SK-N-SH (cell line): ENCODE measurements around the gene CEBPZ. TPM values are rescaled to one million over a fixed set of nuclear protein-coding genes. Genes with fewer than 3 reads are reported as not detected.

Experiments
- CTCF ChIA-PET: fragments of 300-600, 350-600 bp; formaldehyde crosslinking; extraction: SDS; loops from one replicate; lab custom pipeline; 2021; lab: Yijun Ruan, JAX
- POLR2A ChIA-PET: fragments of 350-600 bp; sonication (Branson Sonifier 250); formaldehyde crosslinking; extraction: SDS; loops from one replicate; lab custom pipeline; 2020; ENCODE audit warnings: antibody characterized with exemption, inconsistent platforms; lab: Yijun Ruan, JAX
- DNase-seq: peaks from one replicate; pipeline ENCODE4 v3.0.0; 2012
- H2AFZ ChIP-seq: fragments of 200-600 bp; sonication (generic); 2 replicates; pipeline ENCODE4 v1.8.1; 2016; ENCODE audit warnings: antibody characterized with exemption, mild to moderate bottlenecking, low read depth
- H3F3A ChIP-seq: fragments of 200-600 bp; sonication (generic); replicated peaks from 2 replicates; pipeline ENCODE3; 2016; ENCODE audit warnings: antibody characterized with exemption, mild to moderate bottlenecking; ENCODE audit not compliant: insufficient read depth
- H3K27ac ChIP-seq, 2 experiments: fragments of 200-500 bp in 1 of 2; fragments of 200-600 bp in 1 of 2; sonication (Bioruptor generic) in 1 of 2; sonication (generic), shearing (Covaris generic) in 1 of 2; 2 replicates each; pipeline versions ENCODE4 v1.5.1 to v1.6.1; 2014 to 2016; ENCODE audit warnings: low read depth in 2 of 2, inconsistent platforms in 1 of 2, low read length in 1 of 2, mild to moderate bottlenecking in 1 of 2, mixed read lengths in 1 of 2
- H3K27me3 ChIP-seq: fragments of 200-600 bp; sonication (generic), shearing (Covaris generic); 2 replicates; pipeline ENCODE4 v1.6.1; 2016; ENCODE audit warnings: mixed run types; ENCODE audit not compliant: insufficient read depth
- H3K36me3 ChIP-seq, 2 experiments: fragments of 200-500 bp in 1 of 2; fragments of 200-600 bp in 1 of 2; sonication (Bioruptor generic) in 1 of 2; sonication (generic) in 1 of 2; replicated peaks in 1 of 2; 2 replicates each; pipeline versions ENCODE3 to v1.5.1; 2014 to 2016; ENCODE audit warnings: low read length in 1 of 2, mild to moderate bottlenecking in 1 of 2; ENCODE audit not compliant: insufficient read depth in 2 of 2, control insufficient read depth in 1 of 2
- H3K4me1 ChIP-seq, 2 experiments: fragments of 200-500 bp in 1 of 2; fragments of 200-600 bp in 1 of 2; sonication (Bioruptor generic) in 1 of 2; sonication (generic), shearing (Covaris generic) in 1 of 2; 2 replicates each; pipeline versions ENCODE4 v1.5.1 to v1.6.1; 2014 to 2016; ENCODE audit warnings: low read depth in 1 of 2, low read length in 1 of 2, mixed run types in 1 of 2; ENCODE audit not compliant: insufficient read depth in 2 of 2, control insufficient read depth in 1 of 2
- H3K4me2 ChIP-seq: fragments of 200-600 bp; sonication (generic), shearing (Covaris generic); 2 replicates; pipeline ENCODE4 v1.6.1; 2017; ENCODE audit warnings: mixed run types
- H3K4me3 ChIP-seq, 2 experiments: fragments of 200-500 bp in 1 of 2; fragments of 200-600 bp in 1 of 2; sonication (Bioruptor generic) in 1 of 2; sonication (generic), shearing (Covaris generic) in 1 of 2; 2 replicates each; pipeline versions ENCODE4 v1.5.1 to v1.8.1; 2014 to 2016; ENCODE audit warnings: low read depth in 2 of 2, inconsistent platforms in 1 of 2, low read length in 1 of 2, mild to moderate bottlenecking in 1 of 2, mixed read lengths in 1 of 2, moderate library complexity in 1 of 2
- H3K79me2 ChIP-seq: fragments of 200-600 bp; sonication (generic); 2 replicates; pipeline ENCODE4 v1.8.1; 2017; ENCODE audit warnings: mild to moderate bottlenecking; ENCODE audit not compliant: insufficient read depth
- H3K9ac ChIP-seq: fragments of 200-600 bp; sonication (generic); 2 replicates; pipeline ENCODE4 v1.6.1; 2017; ENCODE audit warnings: mixed run types
- H3K9me2 ChIP-seq: fragments of 200-600 bp; sonication (generic); 2 replicates; pipeline ENCODE4 v1.6.1; 2017; ENCODE audit warnings: mixed run types
- H3K9me3 ChIP-seq: fragments of 200-600 bp; sonication (generic); 2 replicates; pipeline ENCODE4 v1.6.1; 2017; ENCODE audit warnings: mixed run types, mild to moderate bottlenecking, moderate library complexity
- H4K20me1 ChIP-seq: fragments of 200-600 bp; sonication (generic); 2 replicates; pipeline ENCODE4 v1.6.1; 2017; ENCODE audit warnings: mild to moderate bottlenecking, mixed run types; ENCODE audit not compliant: insufficient read depth
- EZH2phosphoT487 ChIP-seq: fragments of 200-600 bp; sonication (generic); IDR thresholded peaks from 2 replicates; pipeline ENCODE4 v1.6.1; 2017; ENCODE audit warnings: low read depth, mixed run types, mild to moderate bottlenecking, antibody characterized with exemption, moderate library complexity, borderline replicate concordance
- FOSL2 ChIP-seq: IDR thresholded peaks from 2 replicates; pipeline ENCODE4 v1.4.0; 2012; ENCODE audit warnings: low read depth, mild to moderate bottlenecking, moderate library complexity, borderline replicate concordance
- FOXM1 ChIP-seq: IDR thresholded peaks from 2 replicates; pipeline ENCODE4 v1.4.0; 2012; ENCODE audit warnings: low read depth, mild to moderate bottlenecking
- GATA2 ChIP-seq: sonication (generic); formaldehyde crosslinking; IDR thresholded peaks from 2 replicates; pipeline ENCODE4 v1.5.0; 2020; ENCODE audit warnings: mild to moderate bottlenecking, missing genetic modification reagents
- MAX ChIP-seq: IDR thresholded peaks from 2 replicates; pipeline ENCODE4 v1.4.0; 2012; ENCODE audit warnings: low read depth
- MXI1 ChIP-seq: IDR thresholded peaks from 2 replicates; pipeline ENCODE4 v1.6.1; 2012; ENCODE audit warnings: mild to moderate bottlenecking, low read depth, low read length, improper control_type of control experiment
- NRF1 ChIP-seq: IDR thresholded peaks from 2 replicates; pipeline ENCODE4 v1.6.1; 2012; ENCODE audit warnings: low read depth, mild to moderate bottlenecking, low read length
- REST ChIP-seq: IDR thresholded peaks from 2 replicates; pipeline ENCODE4 v1.6.1; 2012; ENCODE audit warnings: mild to moderate bottlenecking, low read depth, low read length, moderate library complexity
- TCF12 ChIP-seq: IDR thresholded peaks from 2 replicates; pipeline ENCODE4 v1.4.0; 2012
- WGBS: methylation state at CpG from one replicate; pipeline ENCODE4 v1.1.6; 2017; ENCODE audit warnings: low lambda C conversion rate; 5-methylcytosine and 5-hydroxymethylcytosine counted together
- polyA plus RNA-seq, 3 experiments: library from polyadenylated mRNA; depleted of rRNA; stranded (reverse); fragments of >200 nt; gene quantifications; 2 replicates each; pipeline ENCODE4 v1.2.3, GENCODE V29; 2012

Gene CEBPZ
- polyA plus RNA-seq, 1 of the 3 experiments (the other 2 are of a cell fraction), result 9.7 TPM

- H3K4me1 ChIP-seq, result peaks cover 0 to 5% of the 10 kb centered on the region in 2 experiments; a peak in 1 of 4 replicates
- H4K20me1 ChIP-seq, result no peaks in the 10 kb centered on the region
- H3F3A ChIP-seq, result peaks cover 4% of the 10 kb centered on the region
- H3K79me2 ChIP-seq, result peaks cover 3% of the 10 kb centered on the region; the same call in 1 of the 2 replicates
- TF ChIP-seq REST, result no peak
- no peak for TF ChIP-seq GATA2 (CRISPR knock-in tag)
- TF ChIP-seq MXI1, result no peak
- TF ChIP-seq EZH2phosphoT487, result no peak
- H3K9me3 ChIP-seq, result no peaks in the 10 kb centered on the region
- no peak for DNase-seq
- H3K4me2 ChIP-seq, result no peak overlapping the region
- H3K27ac ChIP-seq, result peak overlapping the region in 1 of 2 experiments; percentile 26; a peak in 1 of 4 replicates
- H3K36me3 ChIP-seq, result peaks cover 96 to 97% of the 10 kb centered on the region in 2 experiments
- POLR2A ChIA-PET, result interaction anchor here (0.7 kb wide), 1 partner anchor 614 kb away, joined by 3 read pairs; no protein-coding TSS in a partner anchor
- H3K4me3 ChIP-seq, result no peak overlapping the region
- CTCF ChIA-PET, result interaction anchor here (0.7 to 2.4 kb wide), 6 partner anchors 8 to 145 kb away, joined by 3 to 7 read pairs (median 4); no protein-coding TSS in a partner anchor
- 96% methylated on average over 5 of the region's 5 CpGs for WGBS
- no peak overlapping the region for H3K9ac ChIP-seq
- no peaks in the 10 kb centered on the region for H3K9me2 ChIP-seq
- H2AFZ ChIP-seq, result no peak overlapping the region
- H3K27me3 ChIP-seq, result no peaks in the 10 kb centered on the region
These were observed 19.7 kb upstream of the CEBPZ start for GRCh38 chr2:37250869-37251740.

- Histone ChIP-seq H3K79me2 (no peaks in the 10 kb centered on the region), H3K27ac (no peak overlapping the region), H3K4me3 (no peak overlapping the region), H3K9ac (no peak overlapping the region), H3K4me2 (no peak overlapping the region), H2AFZ (no peak overlapping the region), H3K9me2 (no peaks in the 10 kb centered on the region), H3K36me3 (peaks cover 92 to 93% of the 10 kb centered on the region in 2 experiments), H3K9me3 (no peaks in the 10 kb centered on the region), H4K20me1 (no peaks in the 10 kb centered on the region), H3K27me3 (no peaks in the 10 kb centered on the region), H3K4me1 (peaks cover 0 to 5% of the 10 kb centered on the region in 2 experiments; a peak in 2 of 4 replicates), H3F3A (peaks cover 8% of the 10 kb centered on the region)
- DNase-seq, result no peak
- CTCF ChIA-PET, result interaction anchor here (1.0 to 1.1 kb wide), 2 partner anchors 19 to 632 kb away, joined by 3 to 5 read pairs; no protein-coding TSS in a partner anchor
- POLR2A ChIA-PET, result no interaction called here
- TF ChIP-seq NRF1 (no peak), FOSL2 (no peak), EZH2phosphoT487 (no peak), FOXM1 (no peak), TCF12 (no peak), MAX (no peak)
These were observed 14.8 kb upstream of the CEBPZ start for GRCh38 chr2:37246205-37246604.
